Measurements from ENCODE around the gene RBM47.

RBM47 gene

DNA sequence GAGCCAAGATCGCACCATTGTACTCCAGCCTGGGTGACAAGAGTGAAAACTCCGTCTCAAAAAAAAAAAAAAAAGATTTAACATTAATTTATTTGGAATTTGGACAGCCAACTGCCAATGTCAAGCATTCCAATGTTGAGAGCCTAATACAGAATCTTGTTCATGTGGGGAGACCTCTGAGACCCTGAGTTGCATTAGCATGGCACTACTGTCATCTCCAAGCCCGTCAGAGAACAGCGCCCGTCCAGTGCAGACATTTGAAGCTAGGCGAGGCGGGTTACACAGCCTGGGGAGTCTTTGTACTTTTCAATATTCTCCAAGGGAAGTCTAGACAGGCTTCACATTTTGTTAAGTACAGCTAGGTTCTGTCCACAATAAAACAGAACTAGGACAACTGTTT lies 167.8 kb downstream of the RBM47 start:
- no peak overlapping the region; the same call in 1 of the 2 replicates for H3K27ac ChIP-seq
- TF ChIP-seq, protein P1, sequence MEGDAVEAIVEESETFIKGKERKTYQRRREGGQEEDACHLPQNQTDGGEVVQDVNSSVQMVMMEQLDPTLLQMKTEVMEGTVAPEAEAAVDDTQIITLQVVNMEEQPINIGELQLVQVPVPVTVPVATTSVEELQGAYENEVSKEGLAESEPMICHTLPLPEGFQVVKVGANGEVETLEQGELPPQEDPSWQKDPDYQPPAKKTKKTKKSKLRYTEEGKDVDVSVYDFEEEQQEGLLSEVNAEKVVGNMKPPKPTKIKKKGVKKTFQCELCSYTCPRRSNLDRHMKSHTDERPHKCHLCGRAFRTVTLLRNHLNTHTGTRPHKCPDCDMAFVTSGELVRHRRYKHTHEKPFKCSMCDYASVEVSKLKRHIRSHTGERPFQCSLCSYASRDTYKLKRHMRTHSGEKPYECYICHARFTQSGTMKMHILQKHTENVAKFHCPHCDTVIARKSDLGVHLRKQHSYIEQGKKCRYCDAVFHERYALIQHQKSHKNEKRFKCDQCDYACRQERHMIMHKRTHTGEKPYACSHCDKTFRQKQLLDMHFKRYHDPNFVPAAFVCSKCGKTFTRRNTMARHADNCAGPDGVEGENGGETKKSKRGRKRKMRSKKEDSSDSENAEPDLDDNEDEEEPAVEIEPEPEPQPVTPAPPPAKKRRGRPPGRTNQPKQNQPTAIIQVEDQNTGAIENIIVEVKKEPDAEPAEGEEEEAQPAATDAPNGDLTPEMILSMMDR (IDR thresholded peaks at IDR 0.05): no peak
- TF ChIP-seq ZFX (IDR thresholded peaks at IDR 0.05; ENCODE audit: borderline replicate concordance): no peak

DNA sequence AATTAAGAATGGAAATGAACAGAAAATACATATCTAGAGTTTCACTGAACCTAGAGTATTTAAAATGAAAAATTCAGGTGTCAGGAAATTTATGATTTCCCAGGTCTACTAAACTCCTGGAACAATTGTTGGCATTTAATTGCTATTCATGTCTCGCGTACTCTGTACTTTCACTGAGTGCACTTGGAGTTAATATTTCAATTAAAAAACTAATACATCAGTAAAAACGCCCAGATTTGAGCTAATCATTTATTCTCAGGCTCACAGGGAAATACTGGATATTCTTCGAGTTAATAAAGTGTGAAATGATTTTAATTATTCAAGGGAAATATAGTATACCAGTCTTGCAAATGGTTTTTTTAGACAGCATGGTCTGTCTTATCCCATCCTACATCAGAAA lies 168.6 kb downstream of the RBM47 start:
- TF ChIP-seq, protein P1 (IDR thresholded peaks at IDR 0.05): no peak
- TF ChIP-seq ZFX (IDR thresholded peaks at IDR 0.05; ENCODE audit: borderline replicate concordance): no peak
- peak overlapping the region; percentile 93; the same call in 1 of the 2 replicates for H3K27ac ChIP-seq

DNA sequence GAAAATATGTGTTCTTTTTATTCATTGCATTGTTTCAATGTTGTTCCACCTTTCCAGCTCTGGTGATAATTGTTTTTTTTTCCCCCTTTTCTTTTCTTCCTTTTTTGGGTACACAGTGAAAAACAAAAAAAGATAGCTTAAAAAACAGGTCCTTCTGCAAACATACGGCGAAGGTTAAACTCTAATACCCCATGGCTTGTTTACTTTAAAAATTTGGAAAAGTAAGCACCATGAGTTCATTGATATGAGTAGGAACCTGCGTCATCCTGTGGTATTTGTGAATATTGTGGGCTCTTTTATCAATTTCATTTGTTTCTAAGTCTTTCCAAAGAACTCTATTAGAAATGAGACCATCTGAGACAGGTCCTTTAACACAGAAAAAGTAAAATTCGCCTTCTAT lies 171.0 kb downstream of the RBM47 start:
- TF ChIP-seq, protein P1 (IDR thresholded peaks at IDR 0.05): no peak
- no peak for TF ChIP-seq ZFX (IDR thresholded peaks at IDR 0.05; ENCODE audit: borderline replicate concordance)
- H3K27ac ChIP-seq: peak overlapping the region; percentile 93

DNA sequence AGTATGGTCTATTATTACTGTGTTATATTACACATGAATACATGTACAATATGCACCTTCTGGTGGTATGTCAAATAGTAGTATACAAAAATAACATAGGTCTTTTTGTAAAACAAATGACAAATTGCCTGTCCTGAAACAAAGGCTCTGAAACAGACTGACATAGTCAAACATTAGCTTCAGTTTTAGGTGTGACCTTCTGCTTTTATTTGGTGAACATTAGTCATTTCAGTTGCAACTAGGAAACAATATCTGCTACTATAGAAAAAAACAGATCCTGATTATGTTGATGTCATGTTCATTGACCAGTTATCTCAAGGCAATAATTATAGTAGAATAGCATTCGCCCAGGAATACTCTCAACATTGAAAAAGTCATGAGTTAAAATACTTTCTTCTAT lies 171.6 kb downstream of the RBM47 start:
- H3K27ac ChIP-seq: peak overlapping the region; percentile 93
- no peak for TF ChIP-seq ZFX (IDR thresholded peaks at IDR 0.05; ENCODE audit: borderline replicate concordance)
- TF ChIP-seq, protein P1 (IDR thresholded peaks at IDR 0.05): no peak

DNA sequence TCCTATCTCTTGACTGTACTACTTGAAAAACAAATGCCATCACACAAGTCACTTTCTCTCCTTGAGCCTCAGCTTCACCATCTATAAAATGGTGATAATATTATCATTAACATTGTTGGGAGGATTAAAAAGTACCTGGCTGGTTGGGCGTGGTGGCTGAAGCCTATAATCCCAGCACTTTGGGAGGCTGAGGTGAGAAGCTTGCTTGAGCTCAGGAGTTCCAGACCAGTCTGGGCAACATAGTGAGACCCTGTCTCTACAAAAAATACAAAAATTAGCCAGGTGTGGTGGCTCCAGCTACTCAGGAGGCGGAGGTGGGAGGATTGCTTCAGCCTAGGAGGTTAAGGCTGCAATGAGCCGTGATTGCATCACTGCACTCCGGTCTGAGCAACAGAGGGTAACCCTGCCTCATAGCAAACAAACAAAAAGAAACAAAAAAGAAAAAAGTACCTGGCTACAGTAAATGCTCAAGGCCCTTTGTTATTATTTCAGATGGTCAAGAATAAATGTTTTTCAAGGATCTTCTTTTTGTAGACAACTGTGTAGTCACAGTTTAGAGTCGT lies 174.2 kb downstream of the RBM47 start:
- TF ChIP-seq, protein P1 (IDR thresholded peaks at IDR 0.05): no peak
- no peak for TF ChIP-seq ZFX (IDR thresholded peaks at IDR 0.05; ENCODE audit: borderline replicate concordance)
- H3K27ac ChIP-seq: peak overlapping the region; percentile 93

DNA sequence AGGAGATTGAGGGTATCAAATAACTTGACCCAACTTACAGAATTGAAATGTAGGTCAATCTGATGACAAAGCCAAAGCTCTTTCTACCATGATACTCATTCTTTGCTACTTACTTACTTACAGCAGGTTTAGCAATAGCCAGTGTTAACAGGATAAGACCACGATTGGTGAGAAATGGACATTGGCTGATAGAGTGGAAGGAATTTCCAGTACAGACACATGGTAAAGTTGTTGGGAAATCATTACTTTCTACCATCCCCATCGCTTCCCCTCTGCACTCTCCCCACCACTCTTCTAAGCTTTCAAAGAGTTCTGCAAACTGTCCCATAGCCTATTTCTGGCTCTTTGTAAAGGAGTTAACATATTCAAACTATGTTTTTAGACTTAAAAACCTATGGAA lies 174.8 kb downstream of the RBM47 start:
- peak overlapping the region; percentile 93 for H3K27ac ChIP-seq
- TF ChIP-seq ZFX (IDR thresholded peaks at IDR 0.05; ENCODE audit: borderline replicate concordance): no peak
- TF ChIP-seq, protein P1 (IDR thresholded peaks at IDR 0.05): no peak

DNA sequence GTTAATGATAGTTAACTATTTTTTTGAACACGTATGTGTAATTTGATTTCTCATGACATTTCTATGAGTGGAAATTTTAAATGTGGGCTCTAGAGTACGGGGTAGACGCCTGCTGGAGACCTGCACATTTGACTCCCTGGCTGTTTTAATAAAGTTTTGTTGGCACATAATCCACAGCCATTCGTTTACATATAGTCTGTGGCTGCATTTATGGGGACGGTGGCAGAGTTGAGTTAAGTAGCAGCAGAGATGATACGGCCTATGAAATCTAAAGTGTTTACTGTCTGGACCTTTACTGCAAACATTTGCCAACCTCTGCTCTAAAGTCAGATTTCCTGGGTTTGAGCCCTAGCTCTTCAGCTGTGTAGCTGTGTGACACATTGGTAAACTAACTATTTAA lies 175.8 kb downstream of the RBM47 start:
- TF ChIP-seq, protein P1 (IDR thresholded peaks at IDR 0.05): no peak
- TF ChIP-seq ZFX (IDR thresholded peaks at IDR 0.05; ENCODE audit: borderline replicate concordance): no peak
- H3K27ac ChIP-seq: peak overlapping the region; percentile 93
